NCI-H446 (cell line): ENCODE data around the gene TMPRSS15.
A peak's percentile ranks its signal among the peaks of the same experiment; 100 is the strongest.

Experiments
- DNase-seq, 2 experiments: peaks; one replicate each; lab custom pipeline; 2025; lab: John Stamatoyannopoulos, UW

Gene TMPRSS15

DNA sequence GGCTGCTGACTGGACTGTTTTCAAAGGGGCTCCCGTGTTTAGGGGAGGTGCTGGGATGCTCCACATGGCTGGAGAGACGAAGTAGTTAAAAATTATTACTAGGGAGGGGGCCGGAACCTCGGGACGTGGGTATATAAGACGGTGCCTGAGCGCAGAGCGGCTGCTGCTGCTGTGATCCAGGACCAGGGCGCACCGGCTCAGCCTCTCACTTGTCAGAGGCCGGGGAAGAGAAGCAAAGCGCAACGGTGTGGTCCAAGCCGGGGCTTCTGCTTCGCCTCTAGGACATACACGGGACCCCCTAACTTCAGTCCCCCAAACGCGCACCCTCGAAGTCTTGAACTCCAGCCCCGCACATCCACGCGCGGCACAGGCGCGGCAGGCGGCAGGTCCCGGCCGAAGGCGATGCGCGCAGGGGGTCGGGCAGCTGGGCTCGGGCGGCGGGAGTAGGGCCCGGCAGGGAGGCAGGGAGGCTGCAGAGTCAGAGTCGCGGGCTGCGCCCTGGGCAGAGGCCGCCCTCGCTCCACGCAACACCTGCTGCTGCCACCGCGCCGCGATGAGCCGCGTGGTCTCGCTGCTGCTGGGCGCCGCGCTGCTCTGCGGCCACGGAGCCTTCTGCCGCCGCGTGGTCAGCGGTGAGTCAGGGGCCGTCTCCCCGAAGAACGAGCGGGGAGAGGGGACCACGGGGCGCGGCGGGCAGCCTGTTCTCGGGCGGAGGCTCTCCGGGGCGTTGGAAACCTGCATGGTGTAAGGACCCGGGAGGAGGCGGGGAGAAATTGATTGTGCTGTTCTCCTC is 158.7 kb downstream of the TMPRSS15 start, which contains the start of gene CHODL:
Gene CHODL, plus strand, starts transcription at position 163 of the 793 bp plus-strand sequence. Its CDS starts 391 bp downstream, at position 554.
- DNase-seq: peak in 1 of 2 experiments; percentile 48

- DNase-seq: no peak
These were observed 168.0 kb downstream of the TMPRSS15 start for GRCh38 chr21:18235545-18235944.

DNA sequence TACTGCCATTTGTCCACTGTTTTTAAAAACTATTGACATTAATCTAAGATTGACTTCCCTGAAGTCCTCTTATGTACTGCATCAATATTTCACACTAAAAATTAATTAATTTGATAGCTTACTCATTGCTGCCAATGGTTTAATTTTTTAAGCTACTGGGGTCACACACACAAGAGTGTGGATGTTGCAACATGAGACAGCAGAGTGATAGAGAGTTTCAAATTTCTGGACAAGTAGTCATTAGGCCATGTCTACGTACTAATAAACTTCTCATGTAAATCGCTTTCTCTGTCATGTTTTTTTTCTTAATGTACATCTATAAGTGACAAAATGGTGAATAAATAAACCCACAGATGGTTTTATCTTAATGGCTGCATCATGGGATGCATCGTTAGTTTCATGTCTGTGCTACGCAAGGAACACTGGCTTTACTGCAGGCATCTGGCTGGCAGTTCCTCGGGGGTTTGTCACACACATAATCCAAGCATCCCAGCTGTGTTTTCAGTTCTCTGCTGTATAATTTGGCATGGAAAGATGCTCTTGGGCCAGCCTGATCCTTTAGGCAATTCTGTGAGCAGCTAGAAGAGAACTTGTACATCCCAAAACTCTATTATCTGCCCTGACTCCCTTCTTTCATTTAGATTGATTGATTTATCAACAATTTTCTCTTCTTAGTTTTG is 175.4 kb downstream of the TMPRSS15 start:
- peak; percentile 73 to 81 for DNase-seq

- no peak for DNase-seq
These were observed 181.2 kb downstream of the TMPRSS15 start for GRCh38 chr21:18222346-18222745.

- DNase-seq: no peak
These were observed 183.1 kb downstream of the TMPRSS15 start for GRCh38 chr21:18220498-18220897.
